HepG2 (cell line): Measurements from ENCODE around the gene SLC9A9. TPM values are rescaled to one million over a fixed set of nuclear protein-coding genes. Genes with fewer than 3 reads are reported as not detected.

ENCODE experiments used
- ATAC-seq: fragments of 200-7000 bp; cut with Tn5 transposase; 3 replicates; pipeline ENCODE4 v1.9.1; 2020; ENCODE audit warnings: mild to moderate bottlenecking, moderate library complexity
- BruUV-seq: library from RNA; stranded (reverse); fragments of 400-500 nt; replicated peaks from 2 replicates; lab custom pipeline; 2021; lab: Mats Ljungman, UMichigan
- CTCF ChIA-PET: fragments of 300-600 bp; formaldehyde crosslinking; extraction: SDS; loops from one replicate; lab custom pipeline; 2021; ENCODE audit warnings: low total read pairs, inconsistent platforms, low intra/inter-chr PET ratio; lab: Yijun Ruan, JAX
- POLR2A ChIA-PET: fragments of 350-600 bp; sonication (Branson Sonifier 250); formaldehyde crosslinking; loops from one replicate; lab custom pipeline; 2020; ENCODE audit warnings: antibody characterized with exemption, inconsistent platforms; lab: Yijun Ruan, JAX
- DNase-seq: peaks from one replicate; pipeline ENCODE4 v3.0.0-alpha.2; 2015; ENCODE audit warnings: low spot score
- FAIRE-seq: peaks from 3 replicates; lab custom pipeline; 2011; peaks lifted over from hg19 to GRCh38; lab: Jason Lieb, UNC
- H2AFZ ChIP-seq: one replicate; pipeline ENCODE4 v1.6.1; 2011; ENCODE audit warnings: low read length, inconsistent platforms
- H3K27ac ChIP-seq: fragments of 300-600 bp; 3 replicates; pipeline ENCODE4 v1.8.0; 2011; ENCODE audit warnings: mixed run types, mild to moderate bottlenecking, mixed read lengths, low read length, inconsistent platforms; ENCODE audit not compliant: insufficient read depth; ENCODE audit errors: extremely low read length
- H3K27me3 ChIP-seq, 2 experiments: fragments of 200-600 bp in 1 of 2; 2 replicates in 1 of 2; 3 replicates in 1 of 2; pipeline versions ENCODE4 v1.6.0 to v1.8.0; 2011; ENCODE audit warnings: low read length in 2 of 2, mild to moderate bottlenecking in 2 of 2, moderate library complexity in 2 of 2, inconsistent platforms in 1 of 2; ENCODE audit not compliant: insufficient read depth in 2 of 2, control insufficient read depth in 1 of 2
- H3K36me3 ChIP-seq, 2 experiments: fragments of 200-600 bp in 1 of 2; replicated peaks in 1 of 2; 2 replicates in 1 of 2; 3 replicates in 1 of 2; pipeline versions ENCODE4 v1.5.1 to v1.8.0; 2011; ENCODE audit warnings: low read length in 2 of 2, inconsistent platforms in 1 of 2; ENCODE audit not compliant: insufficient read depth in 2 of 2, control insufficient read depth in 1 of 2
- H3K4me1 ChIP-seq: 2 replicates; pipeline ENCODE4 v1.5.1; 2012; ENCODE audit warnings: low read length, inconsistent platforms; ENCODE audit not compliant: insufficient read depth
- H3K4me2 ChIP-seq: 2 replicates; pipeline ENCODE4 v1.6.0; 2011; ENCODE audit warnings: low read depth, low read length, inconsistent platforms
- H3K4me3 ChIP-seq, 3 experiments: fragments of 200-600 bp in 1 of 3; sonication (generic), shearing (Covaris generic) in 1 of 3; replicated peaks in 1 of 3; 2 replicates each; pipeline ENCODE4 v1.5.1; 2011 to 2016; ENCODE audit warnings: low read length in 3 of 3, inconsistent platforms in 2 of 3, low read depth in 2 of 3, mild to moderate bottlenecking in 2 of 3, control low read depth in 1 of 3, mixed read lengths in 1 of 3; ENCODE audit not compliant: insufficient read depth in 1 of 3
- H3K79me2 ChIP-seq: one replicate; pipeline ENCODE4 v1.6.1; 2011; ENCODE audit warnings: low read length, inconsistent platforms; ENCODE audit not compliant: insufficient read depth
- H3K9ac ChIP-seq: 2 replicates; pipeline ENCODE4 v1.6.0; 2011; ENCODE audit warnings: mild to moderate bottlenecking, low read depth, low read length, inconsistent platforms; ENCODE audit not compliant: insufficient read depth
- H3K9me3 ChIP-seq: 2 replicates; pipeline ENCODE4 v1.5.1; 2012; ENCODE audit warnings: mild to moderate bottlenecking, low read length
- H4K20me1 ChIP-seq: 2 replicates; pipeline ENCODE4 v1.6.0; 2011; ENCODE audit warnings: inconsistent platforms, mild to moderate bottlenecking, low read length, moderate library complexity; ENCODE audit not compliant: insufficient read depth
- ATRX ChIP-seq: sonication (generic); formaldehyde crosslinking; IDR thresholded peaks from 2 replicates; pipeline ENCODE4 v1.4.0; 2020; ENCODE audit warnings: missing genetic modification reagents, borderline replicate concordance
- HDAC1 ChIP-seq: sonication (generic); formaldehyde crosslinking; IDR thresholded peaks from 2 replicates; pipeline ENCODE4 v1.5.1; 2020; ENCODE audit warnings: mild to moderate bottlenecking, missing genetic modification reagents
- IRF2 ChIP-seq: IDR thresholded peaks from 2 replicates; pipeline ENCODE4 v1.6.1; 2018; ENCODE audit warnings: missing genetic modification reagents, missing compliant biosample characterization
- RORA ChIP-seq: sonication (generic); formaldehyde crosslinking; IDR thresholded peaks from 2 replicates; pipeline ENCODE4 v1.5.0; 2020; ENCODE audit warnings: mild to moderate bottlenecking, missing genetic modification reagents, moderate library complexity
- SRF ChIP-seq: IDR thresholded peaks from 2 replicates; pipeline ENCODE4 v1.6.1; 2011; ENCODE audit warnings: mild to moderate bottlenecking, low read depth, low read length, moderate library complexity
- ZBTB42 ChIP-seq: sonication (generic); formaldehyde crosslinking; IDR thresholded peaks from 2 replicates; pipeline ENCODE4 v1.5.0; 2020; ENCODE audit warnings: mild to moderate bottlenecking, missing genetic modification reagents
- ZFP1 ChIP-seq: IDR thresholded peaks from 2 replicates; pipeline ENCODE4 v1.6.1; 2016
- ZNF138 ChIP-seq: sonication (generic); formaldehyde crosslinking; IDR thresholded peaks from 2 replicates; pipeline ENCODE4 v1.5.0; 2020; ENCODE audit warnings: mild to moderate bottlenecking, low read depth, missing genetic modification reagents
- WGBS: methylation state at CpG from one replicate; pipeline ENCODE4 v1.1.6; 2017; ENCODE audit warnings: low lambda C conversion rate; 5-methylcytosine and 5-hydroxymethylcytosine counted together
- in situ Hi-C: cut with HindIII; loops from 2 replicates; pipeline ENCODE4 v1.10.0; 2017; ENCODE audit warnings: low pct_unique_long_range_greater_than_20kb; ENCODE audit not compliant: extremely low pct_ligation_motif_present
- intact Hi-C: fragments of 100-400 bp; cut with micrococcal nuclease; formaldehyde crosslinking; loops from one replicate; pipeline ENCODE4 v1.10.0; 2022; ENCODE audit not compliant: unreplicated experiment
- polyA plus RNA-seq, 8 experiments: library from polyadenylated mRNA; depleted of rRNA in 3 of 8; stranded (reverse) in 7 of 8; unstranded in 1 of 8; fragments of >200 nt; fragmentation: Illumina TruSeq in 4 of 8; extraction: Trizol in 4 of 8; gene quantifications; 2 replicates each; pipeline versions ENCODE4 v1.2.1 to v1.2.3, GENCODE V29; 2011 to 2016; ENCODE audit warnings: low read depth in 4 of 8, missing spikeins in 1 of 8, mixed read lengths in 1 of 8; ENCODE audit not compliant: insufficient read depth in 1 of 8
- total RNA-seq, 5 experiments: library from RNA; depleted of rRNA; stranded (reverse); fragments of >200 nt; fragmentation: Illumina TruSeq; extraction: Trizol; gene quantifications; 2 replicates each; pipeline ENCODE4 v1.2.3, GENCODE V29; 2016; ENCODE audit warnings: low read depth in 1 of 5
- TF ChIP-seq, protein P1 (sequence below): sonication (generic); formaldehyde crosslinking; IDR thresholded peaks from 2 replicates; pipeline ENCODE4 v1.9.0; 2021; ENCODE audit warnings: missing genetic modification reagents, borderline replicate concordance
- TF ChIP-seq, protein P2 (sequence below): sonication (generic); formaldehyde crosslinking; IDR thresholded peaks from 2 replicates; pipeline ENCODE4 v1.4.0; 2020; ENCODE audit warnings: missing genetic modification reagents, borderline replicate concordance
- TF ChIP-seq, protein P3 (sequence below): sonication (generic); formaldehyde crosslinking; IDR thresholded peaks from 2 replicates; pipeline ENCODE4 v1.5.0; 2020; ENCODE audit warnings: mild to moderate bottlenecking, missing genetic modification reagents, borderline replicate concordance

The SLC9A9 gene
- total and polyA plus RNA-seq, 2 of the 13 experiments (the other 11 are each of a cell fraction or from before 2014, with no cell fraction given): not detected

DNA sequence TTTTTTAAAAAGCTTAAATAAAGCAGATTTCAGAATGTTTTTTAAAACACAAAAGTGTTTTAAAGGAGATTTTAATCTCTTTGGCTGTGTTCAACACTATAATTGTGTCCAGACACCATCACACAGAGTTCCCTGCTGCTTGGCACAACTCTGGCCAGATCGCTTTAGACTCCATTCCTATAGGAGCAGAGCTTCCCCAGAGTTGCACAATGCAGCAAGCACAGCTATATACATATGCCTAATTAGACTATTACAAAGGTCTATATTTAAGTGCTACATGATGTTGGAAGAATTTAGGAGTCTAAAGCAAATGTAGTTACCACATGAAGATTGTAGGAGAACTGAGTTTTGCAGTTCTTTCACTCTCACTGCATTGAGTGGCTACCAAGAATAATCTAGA is 11.2 kb downstream of the SLC9A9 start (continued):
- no peak for TF ChIP-seq SRF

DNA sequence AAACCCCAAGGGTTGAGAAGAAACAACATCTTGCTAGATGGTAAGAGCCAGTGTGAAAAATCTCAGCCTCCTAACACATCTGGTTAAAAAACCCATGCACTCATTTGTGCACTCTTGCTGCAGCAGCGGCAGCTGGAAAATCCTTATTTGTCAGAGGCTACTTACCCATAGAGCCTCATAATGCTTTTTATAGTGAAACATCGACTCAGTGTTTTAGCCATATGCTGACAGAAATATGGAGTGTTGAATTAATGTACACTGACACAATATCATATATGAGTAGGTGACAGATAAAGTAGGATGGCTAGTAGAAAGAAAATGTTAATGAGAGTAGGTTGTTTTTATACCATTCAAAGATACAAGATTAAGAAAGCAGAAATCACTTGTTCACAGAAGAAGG is 13.0 kb downstream of the SLC9A9 start:
- no peak for ATAC-seq
- FAIRE-seq: no peak
- in situ Hi-C loops: no loop called here
- TF ChIP-seq, protein P1, sequence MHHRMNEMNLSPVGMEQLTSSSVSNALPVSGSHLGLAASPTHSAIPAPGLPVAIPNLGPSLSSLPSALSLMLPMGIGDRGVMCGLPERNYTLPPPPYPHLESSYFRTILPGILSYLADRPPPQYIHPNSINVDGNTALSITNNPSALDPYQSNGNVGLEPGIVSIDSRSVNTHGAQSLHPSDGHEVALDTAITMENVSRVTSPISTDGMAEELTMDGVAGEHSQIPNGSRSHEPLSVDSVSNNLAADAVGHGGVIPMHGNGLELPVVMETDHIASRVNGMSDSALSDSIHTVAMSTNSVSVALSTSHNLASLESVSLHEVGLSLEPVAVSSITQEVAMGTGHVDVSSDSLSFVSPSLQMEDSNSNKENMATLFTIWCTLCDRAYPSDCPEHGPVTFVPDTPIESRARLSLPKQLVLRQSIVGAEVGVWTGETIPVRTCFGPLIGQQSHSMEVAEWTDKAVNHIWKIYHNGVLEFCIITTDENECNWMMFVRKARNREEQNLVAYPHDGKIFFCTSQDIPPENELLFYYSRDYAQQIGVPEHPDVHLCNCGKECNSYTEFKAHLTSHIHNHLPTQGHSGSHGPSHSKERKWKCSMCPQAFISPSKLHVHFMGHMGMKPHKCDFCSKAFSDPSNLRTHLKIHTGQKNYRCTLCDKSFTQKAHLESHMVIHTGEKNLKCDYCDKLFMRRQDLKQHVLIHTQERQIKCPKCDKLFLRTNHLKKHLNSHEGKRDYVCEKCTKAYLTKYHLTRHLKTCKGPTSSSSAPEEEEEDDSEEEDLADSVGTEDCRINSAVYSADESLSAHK (CRISPR knock-in tag): no peak
- no peak for TF ChIP-seq IRF2 (CRISPR knock-in tag)
- TF ChIP-seq, protein P2, sequence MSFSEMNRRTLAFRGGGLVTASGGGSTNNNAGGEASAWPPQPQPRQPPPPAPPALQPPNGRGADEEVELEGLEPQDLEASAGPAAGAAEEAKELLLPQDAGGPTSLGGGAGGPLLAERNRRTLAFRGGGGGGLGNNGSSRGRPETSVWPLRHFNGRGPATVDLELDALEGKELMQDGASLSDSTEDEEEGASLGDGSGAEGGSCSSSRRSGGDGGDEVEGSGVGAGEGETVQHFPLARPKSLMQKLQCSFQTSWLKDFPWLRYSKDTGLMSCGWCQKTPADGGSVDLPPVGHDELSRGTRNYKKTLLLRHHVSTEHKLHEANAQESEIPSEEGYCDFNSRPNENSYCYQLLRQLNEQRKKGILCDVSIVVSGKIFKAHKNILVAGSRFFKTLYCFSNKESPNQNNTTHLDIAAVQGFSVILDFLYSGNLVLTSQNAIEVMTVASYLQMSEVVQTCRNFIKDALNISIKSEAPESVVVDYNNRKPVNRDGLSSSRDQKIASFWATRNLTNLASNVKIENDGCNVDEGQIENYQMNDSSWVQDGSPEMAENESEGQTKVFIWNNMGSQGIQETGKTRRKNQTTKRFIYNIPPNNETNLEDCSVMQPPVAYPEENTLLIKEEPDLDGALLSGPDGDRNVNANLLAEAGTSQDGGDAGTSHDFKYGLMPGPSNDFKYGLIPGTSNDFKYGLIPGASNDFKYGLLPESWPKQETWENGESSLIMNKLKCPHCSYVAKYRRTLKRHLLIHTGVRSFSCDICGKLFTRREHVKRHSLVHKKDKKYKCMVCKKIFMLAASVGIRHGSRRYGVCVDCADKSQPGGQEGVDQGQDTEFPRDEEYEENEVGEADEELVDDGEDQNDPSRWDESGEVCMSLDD: no peak
- TF ChIP-seq RORA (CRISPR knock-in tag): no peak
- no peak for TF ChIP-seq ZNF138 (CRISPR knock-in tag)
- TF ChIP-seq ZFP1 (CRISPR knock-in tag): no peak
- TF ChIP-seq HDAC1 (CRISPR knock-in tag): no peak
- no peak for TF ChIP-seq ZBTB42 (CRISPR knock-in tag)
- TF ChIP-seq ATRX (CRISPR knock-in tag): no peak
- TF ChIP-seq, protein P3, sequence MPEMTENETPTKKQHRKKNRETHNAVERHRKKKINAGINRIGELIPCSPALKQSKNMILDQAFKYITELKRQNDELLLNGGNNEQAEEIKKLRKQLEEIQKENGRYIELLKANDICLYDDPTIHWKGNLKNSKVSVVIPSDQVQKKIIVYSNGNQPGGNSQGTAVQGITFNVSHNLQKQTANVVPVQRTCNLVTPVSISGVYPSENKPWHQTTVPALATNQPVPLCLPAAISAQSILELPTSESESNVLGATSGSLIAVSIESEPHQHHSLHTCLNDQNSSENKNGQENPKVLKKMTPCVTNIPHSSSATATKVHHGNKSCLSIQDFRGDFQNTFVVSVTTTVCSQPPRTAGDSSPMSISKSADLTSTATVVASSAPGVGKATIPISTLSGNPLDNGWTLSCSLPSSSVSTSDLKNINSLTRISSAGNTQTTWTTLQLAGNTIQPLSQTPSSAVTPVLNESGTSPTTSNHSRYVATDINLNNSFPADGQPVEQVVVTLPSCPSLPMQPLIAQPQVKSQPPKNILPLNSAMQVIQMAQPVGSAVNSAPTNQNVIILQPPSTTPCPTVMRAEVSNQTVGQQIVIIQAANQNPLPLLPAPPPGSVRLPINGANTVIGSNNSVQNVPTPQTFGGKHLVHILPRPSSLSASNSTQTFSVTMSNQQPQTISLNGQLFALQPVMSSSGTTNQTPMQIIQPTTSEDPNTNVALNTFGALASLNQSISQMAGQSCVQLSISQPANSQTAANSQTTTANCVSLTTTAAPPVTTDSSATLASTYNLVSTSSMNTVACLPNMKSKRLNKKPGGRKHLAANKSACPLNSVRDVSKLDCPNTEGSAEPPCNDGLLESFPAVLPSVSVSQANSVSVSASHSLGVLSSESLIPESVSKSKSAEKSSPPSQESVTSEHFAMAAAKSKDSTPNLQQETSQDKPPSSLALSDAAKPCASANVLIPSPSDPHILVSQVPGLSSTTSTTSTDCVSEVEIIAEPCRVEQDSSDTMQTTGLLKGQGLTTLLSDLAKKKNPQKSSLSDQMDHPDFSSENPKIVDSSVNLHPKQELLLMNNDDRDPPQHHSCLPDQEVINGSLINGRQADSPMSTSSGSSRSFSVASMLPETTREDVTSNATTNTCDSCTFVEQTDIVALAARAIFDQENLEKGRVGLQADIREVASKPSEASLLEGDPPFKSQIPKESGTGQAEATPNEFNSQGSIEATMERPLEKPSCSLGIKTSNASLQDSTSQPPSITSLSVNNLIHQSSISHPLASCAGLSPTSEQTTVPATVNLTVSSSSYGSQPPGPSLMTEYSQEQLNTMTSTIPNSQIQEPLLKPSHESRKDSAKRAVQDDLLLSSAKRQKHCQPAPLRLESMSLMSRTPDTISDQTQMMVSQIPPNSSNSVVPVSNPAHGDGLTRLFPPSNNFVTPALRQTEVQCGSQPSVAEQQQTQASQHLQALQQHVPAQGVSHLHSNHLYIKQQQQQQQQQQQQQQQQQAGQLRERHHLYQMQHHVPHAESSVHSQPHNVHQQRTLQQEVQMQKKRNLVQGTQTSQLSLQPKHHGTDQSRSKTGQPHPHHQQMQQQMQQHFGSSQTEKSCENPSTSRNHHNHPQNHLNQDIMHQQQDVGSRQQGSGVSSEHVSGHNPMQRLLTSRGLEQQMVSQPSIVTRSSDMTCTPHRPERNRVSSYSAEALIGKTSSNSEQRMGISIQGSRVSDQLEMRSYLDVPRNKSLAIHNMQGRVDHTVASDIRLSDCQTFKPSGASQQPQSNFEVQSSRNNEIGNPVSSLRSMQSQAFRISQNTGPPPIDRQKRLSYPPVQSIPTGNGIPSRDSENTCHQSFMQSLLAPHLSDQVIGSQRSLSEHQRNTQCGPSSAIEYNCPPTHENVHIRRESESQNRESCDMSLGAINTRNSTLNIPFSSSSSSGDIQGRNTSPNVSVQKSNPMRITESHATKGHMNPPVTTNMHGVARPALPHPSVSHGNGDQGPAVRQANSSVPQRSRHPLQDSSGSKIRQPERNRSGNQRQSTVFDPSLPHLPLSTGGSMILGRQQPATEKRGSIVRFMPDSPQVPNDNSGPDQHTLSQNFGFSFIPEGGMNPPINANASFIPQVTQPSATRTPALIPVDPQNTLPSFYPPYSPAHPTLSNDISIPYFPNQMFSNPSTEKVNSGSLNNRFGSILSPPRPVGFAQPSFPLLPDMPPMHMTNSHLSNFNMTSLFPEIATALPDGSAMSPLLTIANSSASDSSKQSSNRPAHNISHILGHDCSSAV (CRISPR knock-in tag): no peak

More for the DNA sequence above, 13.0 kb downstream of the SLC9A9 start:
- H4K20me1 ChIP-seq: no peaks in the 10 kb centered on the region
- intact Hi-C loops: no loop called here
- no peaks in the 10 kb centered on the region for H3K36me3 ChIP-seq
- DNase-seq: no peak
- WGBS: 0% methylated on average over 2 of the region's 2 CpGs
- no TSS peak for BruUV-seq
- H3K4me3 ChIP-seq: no peak overlapping the region
- ChIA-PET CTCF (no interaction called here), POLR2A (no interaction called here)
- H3K9ac ChIP-seq: no peak overlapping the region
- no peak overlapping the region for H3K4me2 ChIP-seq
- H3K79me2 ChIP-seq: no peaks in the 10 kb centered on the region
- no peaks in the 10 kb centered on the region for H3K4me1 ChIP-seq
- no peaks in the 10 kb centered on the region for H3K9me3 ChIP-seq
- no peak overlapping the region for H2AFZ ChIP-seq
- H3K27me3 ChIP-seq: no peaks in the 10 kb centered on the region
- H3K27ac ChIP-seq: no peak overlapping the region
